ENCODE results near the gene ARHGAP10.

ARHGAP10 gene, protein sequence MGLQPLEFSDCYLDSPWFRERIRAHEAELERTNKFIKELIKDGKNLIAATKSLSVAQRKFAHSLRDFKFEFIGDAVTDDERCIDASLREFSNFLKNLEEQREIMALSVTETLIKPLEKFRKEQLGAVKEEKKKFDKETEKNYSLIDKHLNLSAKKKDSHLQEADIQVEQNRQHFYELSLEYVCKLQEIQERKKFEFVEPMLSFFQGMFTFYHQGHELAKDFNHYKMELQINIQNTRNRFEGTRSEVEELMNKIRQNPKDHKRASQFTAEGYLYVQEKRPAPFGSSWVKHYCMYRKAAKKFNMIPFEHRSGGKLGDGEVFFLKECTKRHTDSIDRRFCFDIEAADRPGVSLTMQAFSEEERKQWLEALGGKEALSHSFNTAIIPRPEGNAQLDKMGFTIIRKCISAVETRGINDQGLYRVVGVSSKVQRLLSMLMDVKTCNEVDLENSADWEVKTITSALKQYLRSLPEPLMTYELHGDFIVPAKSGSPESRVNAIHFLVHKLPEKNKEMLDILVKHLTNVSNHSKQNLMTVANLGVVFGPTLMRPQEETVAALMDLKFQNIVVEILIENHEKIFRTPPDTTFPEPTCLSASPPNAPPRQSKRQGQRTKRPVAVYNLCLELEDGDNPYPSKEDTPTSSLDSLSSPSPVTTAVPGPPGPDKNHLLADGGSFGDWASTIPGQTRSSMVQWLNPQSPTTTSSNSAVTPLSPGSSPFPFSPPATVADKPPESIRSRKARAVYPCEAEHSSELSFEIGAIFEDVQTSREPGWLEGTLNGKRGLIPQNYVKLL

DNA sequence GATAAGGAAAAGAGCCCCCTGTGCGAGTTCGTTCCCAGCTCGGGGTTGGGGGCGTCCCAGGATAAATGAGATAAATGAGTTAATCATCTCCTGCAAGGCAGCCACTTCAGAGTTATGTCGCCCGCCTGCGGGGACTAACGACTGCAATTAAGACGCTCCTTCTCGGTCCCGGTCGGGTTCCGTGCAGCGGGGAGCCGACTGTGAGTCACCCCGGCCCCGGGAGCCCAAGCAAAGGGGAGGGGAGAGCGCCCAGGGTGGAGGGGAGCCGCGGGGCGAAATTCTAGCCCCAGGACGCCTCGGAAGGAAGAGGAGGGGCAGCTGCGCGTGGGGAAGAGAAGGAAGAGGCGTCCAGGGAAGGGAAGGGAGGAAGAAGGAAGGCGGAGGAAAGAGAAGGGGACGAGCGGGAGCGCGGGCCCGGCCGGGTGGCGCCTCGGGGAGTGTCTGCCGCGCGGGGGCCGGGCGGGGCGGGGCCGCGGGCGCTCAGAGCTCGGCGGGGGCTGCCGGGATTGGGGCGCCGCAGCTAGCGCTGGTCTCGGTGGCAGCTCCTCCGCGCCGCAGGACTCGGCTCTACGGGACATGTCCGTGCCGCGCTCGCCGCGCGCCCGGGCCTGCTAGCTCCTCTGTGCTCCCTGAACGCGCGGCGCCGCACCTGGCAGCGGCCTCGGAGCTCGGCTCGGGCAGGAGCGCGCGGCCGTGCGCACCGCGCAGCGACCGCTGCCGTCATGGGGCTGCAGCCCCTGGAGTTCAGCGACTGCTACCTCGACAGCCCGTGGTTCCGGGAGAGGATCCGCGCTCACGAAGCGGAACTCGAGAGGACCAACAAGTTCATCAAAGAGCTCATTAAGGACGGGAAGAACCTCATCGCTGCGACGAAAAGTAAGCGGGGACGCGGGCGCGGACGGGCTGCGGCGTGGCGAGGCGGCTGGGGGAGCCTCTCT, at the start of gene ARHGAP10:
ARHGAP10 (plus strand) TSS at position 509 of the 938 bp plus-strand sequence; CDS start at position 723, 214 bp downstream.
- no peak for DNase-seq (ENCODE audit: low read depth in 2 of 2)

DNA sequence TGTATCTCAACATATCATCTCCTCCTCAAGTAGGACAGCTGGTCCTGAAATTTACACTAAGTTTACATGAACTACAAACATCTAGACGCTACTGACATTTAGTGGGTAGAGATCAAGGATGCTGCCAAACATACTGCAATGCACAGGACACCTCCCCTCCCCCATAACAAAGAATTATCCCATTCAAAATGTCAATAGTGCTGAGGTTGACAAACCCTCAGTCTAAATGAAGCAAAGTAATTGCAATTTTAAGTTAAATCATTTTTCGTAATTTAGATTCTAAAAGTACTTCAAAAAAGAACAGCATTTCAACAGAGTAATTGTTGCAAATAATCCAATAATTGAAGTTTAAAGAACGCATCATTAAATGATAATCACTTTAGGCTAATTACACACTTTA, 49.1 kb upstream of the ARHGAP10 start:
- DNase-seq (ENCODE audit: low read depth in 2 of 2), result no peak

DNA sequence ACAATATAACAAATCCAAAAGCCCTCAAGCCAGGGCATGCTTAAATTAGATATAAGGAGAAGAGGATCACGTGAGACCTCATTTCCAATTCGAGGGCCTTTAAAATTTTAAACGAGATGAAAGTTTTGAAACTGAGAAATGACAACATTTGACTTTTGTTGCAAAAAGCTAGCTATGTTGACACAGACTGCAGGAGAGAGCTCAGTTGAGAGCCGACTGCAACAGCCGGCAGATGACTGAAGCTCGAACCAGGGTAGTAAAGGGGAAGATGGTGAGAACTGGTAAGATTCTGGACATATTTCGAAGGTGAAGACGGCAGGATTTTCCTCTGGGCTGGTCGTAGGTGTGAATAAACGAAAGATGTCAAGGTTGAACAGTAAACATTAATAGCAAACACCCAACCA, 48.7 kb upstream of the ARHGAP10 start:
- no peak for DNase-seq (ENCODE audit: low read depth in 2 of 2)

DNA sequence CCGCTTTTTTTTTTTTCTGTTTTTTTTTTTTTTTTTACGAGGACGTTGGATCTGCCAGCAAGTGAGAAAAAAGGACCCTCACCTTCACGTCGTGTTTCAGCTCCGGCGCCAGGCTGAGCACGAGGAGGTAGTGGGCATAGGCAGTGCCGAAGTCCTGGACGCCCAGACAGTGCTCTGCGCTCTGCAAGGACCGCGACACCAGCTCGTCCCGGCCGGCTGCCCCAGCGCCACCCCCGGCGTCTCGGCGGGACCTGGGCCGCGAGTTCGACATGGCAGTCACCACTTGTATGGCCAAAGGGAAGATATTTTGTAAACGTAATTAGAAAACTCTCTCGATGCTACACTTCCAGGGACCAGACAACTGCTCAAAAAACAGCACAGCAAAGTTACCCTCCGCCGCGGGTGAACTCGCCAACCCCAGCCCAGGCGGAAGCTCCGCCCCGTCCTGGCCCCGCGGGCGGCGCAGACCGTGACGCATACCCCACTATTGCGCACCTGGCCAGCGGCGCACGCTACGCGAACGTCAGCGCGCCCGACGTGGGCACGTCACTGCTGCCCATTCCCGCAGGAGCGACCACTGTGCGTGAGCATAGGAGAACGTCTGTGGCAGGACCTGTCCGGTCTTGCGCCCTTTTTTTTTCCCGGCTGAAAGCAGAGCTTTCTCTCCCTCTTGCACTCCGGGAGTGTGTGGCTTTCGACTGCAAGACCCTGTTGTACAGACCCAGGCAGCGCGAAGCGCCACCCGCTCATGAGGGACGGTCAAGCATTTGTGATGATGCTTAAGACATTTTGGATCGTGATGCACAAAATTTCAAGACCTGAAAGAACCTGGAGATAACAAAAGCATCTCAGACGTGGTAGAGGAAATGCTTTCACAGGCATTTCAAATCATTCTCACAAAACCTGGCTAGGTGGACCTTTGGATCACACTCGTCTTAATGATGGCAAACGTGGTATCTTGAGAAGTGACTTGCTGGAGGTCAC, 47.9 kb upstream of the ARHGAP10 start, which contains the start of gene PRMT9:
PRMT9 (minus strand) TSS at position 447 of the 984 bp plus-strand sequence; CDS start at position 271, 176 bp downstream.
- DNase-seq (ENCODE audit: low read depth in 2 of 2), result peak; percentile 60 to 65

DNA sequence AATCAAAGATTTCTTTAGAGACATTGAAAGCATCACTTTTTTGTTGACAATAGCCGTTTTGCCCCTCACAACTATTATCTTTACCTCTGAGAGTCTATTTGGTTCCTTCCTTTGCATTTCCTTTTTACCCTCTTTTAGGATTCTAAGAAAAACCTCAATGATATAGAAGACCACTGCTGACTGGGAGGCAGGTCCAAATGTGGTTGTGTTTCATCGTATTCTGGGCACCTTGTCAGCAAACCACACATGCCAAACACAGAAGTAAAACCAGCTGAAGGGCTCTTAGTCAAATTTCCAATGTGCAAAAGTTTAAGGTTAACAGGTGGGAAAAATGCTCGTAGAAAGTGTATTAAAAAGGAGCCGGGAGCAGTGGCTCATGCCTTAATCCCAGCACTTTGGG, 42.8 kb upstream of the ARHGAP10 start:
- no peak for DNase-seq (ENCODE audit: low read depth in 2 of 2)

DNA sequence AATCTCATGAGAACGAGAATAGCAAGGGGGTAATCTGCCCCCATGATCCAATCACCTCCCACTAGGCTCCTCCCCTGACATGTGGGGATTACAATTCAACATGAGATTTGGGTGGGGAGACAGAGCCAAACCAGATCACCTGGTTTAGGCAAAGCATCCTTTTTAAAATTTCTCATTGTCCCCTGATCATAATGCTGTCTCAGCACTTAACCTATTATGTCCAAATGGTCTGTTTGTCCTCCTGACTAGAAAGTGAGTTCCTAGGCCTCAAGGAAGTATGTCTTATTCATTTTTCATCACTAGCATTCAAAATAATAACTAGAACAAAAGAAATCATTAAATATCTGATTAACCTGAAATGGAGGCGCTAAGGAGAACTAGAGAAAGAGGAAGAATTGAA, 40.1 kb upstream of the ARHGAP10 start:
- DNase-seq (ENCODE audit: low read depth in 2 of 2), result no peak

DNA sequence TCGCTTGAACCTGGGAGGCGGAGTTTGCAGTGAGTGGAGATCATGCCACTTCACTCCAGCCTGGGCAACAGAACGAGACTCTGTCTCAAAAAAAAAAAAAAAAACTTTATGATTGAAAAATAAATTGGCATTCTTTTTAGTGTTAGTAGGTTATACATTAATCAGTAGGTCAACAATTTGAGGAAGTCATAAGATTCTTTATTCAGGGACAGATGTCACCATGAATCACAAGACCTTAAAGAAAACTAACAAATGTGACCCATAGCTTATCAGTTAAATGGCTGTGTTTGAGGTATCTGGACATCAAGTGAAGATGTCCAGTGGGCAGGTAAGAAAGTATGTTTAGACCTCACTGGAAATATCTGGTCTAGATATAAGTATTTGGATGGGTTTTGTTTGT, 38.7 kb upstream of the ARHGAP10 start:
- DNase-seq (ENCODE audit: low read depth in 2 of 2), result no peak

DNA sequence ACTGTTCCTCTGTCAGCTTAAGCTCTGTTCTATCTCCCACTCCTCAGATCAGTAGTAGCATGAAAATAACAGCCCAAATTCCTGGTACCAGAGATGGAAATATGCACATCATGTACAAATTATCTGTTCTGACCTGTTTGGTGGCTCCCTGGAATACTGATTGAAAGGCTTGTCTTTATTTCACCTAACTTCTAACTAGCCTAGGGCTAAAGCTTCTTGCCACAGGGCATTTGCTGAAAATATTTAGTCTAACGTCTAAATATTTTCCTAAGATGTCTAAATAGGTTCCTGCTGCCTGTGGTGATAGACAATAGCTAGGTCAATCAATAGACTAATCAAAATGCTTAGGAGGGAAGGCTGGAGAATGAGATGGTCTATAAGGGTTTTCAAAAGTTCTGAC, 35.0 kb upstream of the ARHGAP10 start:
- DNase-seq (ENCODE audit: low read depth in 2 of 2), result no peak

DNA sequence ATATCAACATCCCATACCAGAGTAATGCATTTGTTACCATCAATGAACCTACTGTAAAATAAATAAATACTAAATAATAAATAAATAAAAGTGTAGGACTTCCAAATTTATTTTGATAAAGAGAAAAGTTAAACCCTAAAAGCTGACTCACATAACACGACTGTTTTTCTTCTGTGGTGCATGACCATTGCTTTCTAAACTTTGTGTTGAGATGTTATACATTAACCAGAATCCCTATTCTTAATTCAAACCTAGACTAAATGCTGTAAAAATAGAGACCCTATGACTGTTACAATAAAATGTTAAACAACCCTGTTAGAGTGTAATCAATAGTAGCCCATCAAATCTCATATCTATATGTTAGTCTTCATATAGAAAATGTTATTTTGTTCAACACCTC, 27.0 kb upstream of the ARHGAP10 start:
- DNase-seq (ENCODE audit: low read depth in 2 of 2), result no peak

DNA sequence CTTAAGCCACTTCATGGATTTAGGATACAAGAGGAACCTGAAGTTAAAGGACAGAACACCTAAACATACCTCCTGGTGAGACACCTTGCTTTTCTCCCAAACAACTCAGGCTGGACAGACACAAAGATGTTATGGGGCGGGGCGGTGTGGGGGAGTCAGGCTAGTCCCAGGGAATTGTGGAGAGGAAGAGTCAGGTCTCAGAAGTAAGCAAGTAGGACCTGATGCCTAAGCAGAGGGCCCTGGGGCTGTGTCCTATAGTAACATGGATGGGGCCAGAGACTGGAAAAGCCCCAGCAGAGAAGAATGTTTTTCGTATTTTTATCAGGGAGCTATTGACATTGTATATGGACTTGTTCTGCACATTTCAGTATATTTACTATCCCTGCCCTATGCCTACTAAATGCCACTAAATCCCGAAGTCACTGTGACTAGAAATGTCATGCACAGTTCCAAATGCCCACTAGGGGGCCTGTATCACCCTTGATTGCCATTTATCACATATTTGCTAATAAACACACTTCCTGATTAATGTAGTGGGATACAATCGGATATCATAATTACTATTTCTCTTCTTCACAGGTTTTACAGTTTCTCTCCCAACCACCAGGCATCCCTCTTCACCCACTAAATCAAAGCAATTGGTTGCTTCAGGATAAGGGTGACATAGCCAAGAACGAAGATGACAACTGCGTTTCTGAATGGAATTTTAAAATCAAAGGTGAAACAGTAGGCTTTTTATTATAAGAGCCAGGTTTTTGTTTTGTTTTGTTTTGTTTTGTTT, 23.8 kb upstream of the ARHGAP10 start:
- no peak for DNase-seq (ENCODE audit: low read depth in 2 of 2)

DNA sequence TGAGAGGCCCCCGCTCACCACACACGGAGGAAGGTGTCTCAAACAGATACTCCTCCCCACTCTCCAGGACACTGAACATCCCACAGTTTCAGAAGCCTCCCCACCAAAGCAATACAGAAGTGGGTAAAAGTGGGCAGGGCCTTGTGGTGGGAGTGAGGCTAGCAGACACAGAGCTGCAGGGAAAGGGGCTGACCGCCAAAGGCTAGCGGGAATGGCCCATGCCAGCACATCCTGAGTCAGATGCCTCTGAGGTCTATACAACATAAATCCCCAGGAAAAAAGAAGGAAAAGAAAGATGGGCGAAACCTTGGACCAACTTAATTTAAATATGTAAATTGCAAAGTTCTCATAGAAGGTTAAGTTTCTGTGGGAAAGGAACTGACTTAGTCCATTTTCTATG, 21.9 kb upstream of the ARHGAP10 start:
- no peak for DNase-seq (ENCODE audit: low read depth in 2 of 2)

DNA sequence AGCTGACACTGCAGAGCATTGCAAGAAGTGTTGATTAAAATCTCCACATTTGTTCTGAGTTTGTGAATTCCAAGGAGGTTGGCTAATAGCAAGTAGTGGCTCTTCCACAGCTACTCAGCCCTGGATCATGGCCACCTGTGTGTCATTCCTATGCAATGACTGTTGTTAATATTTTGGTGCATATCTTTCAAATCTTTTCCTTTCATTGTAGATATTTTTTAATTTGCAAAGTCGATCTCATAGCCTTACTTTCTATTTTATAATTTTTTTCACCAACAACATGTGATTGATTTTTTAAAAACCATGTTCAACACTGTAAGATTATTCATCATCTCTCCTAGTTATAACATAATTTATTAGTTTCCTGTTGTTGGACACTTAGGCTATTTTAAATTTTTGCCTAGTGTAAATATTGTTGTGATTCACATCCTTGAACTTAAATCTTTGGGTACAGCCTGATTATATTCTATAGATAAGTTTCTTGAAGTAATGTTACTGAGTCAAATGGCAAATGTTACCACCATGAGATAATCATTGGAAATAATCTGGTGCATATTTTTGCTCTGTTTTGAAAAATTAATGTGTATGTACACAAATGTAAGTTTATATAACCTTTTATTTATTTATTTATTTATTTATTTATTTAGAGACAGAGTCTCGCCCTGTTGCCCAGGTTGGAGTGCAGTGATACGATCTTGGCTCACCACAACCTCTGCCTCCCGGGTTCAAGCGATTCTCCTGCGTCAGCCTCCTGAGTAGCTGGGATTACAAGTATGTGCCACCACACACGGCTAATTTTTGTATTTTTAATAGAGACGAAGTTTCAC, 17.1 kb upstream of the ARHGAP10 start:
- DNase-seq (ENCODE audit: low read depth in 2 of 2), result peak; percentile 85

DNA sequence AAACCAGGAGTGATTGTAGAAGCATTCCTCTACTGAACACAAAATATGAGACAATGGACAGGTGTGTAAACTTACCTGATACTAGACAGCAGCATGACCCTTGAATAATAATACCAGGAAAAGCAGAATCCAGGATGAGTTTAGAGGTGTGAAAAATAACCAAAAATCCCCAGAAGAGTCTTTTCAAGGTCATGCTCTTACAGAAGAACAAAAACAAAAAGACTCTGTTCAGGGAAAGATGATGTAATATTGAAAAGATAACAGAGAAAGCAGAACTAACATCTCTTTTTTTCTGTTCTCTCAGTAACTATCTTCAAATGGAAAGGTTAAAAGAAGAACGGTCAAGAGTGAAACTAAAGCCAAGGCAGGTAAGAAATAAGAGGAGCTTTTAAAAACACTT, 14.0 kb upstream of the ARHGAP10 start:
- no peak for DNase-seq (ENCODE audit: low read depth in 2 of 2)

DNA sequence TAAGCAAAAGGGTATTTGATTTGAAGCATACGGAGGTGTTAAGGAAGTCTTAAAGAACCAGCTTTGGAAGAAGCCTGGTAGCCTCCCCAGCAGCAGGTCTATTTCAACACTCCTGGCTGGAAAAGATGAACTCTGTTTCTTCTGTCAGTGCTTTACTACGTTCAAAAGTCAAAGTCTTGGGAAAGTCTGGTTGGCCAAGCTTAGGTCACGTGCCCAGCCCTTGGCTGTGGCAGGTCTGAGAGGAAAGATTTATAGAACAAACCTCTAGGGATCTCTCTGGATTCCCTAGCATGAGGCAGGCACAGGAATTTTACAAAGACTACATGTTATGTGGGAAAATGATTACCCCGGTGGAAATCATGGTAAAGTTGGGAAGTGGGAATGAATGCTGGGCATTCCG, 8.6 kb upstream of the ARHGAP10 start:
- DNase-seq (ENCODE audit: low read depth in 2 of 2), result no peak

DNA sequence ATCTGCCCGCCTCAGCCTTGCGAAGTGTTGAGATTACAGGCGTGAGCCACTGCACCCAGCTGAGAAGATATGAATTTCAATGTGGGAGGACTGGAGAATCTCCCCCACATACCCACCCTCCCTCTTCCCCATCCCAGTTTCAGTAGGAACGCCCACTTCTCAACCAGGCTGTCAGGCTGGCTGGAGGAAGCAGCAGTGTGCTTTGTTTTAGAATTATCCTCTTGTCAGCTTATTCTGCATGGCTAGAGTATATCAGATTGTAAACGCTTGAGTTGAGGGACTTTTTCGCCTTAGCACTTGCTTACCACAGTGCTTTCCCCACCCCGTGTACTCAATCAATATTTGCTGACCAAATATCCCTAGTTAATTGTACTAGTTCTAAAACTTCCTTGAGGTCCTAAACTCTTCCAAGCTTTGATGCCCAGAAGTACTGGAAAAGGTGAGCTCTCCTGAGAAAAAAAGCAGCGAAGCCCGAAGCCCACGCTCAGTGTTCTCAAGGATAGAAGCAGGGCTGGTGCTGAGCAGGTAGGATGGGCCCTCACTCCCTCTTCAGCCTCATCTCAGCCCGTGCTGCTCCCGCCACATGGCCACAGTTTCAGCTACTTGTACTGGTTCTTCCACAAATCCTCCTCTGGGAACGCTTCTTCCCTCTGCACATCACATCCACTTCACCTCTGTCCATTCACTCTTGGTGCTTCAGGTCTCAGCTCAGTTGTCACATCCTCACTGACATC, 7.3 kb upstream of the ARHGAP10 start:
- DNase-seq (ENCODE audit: low read depth in 2 of 2), result no peak

DNA sequence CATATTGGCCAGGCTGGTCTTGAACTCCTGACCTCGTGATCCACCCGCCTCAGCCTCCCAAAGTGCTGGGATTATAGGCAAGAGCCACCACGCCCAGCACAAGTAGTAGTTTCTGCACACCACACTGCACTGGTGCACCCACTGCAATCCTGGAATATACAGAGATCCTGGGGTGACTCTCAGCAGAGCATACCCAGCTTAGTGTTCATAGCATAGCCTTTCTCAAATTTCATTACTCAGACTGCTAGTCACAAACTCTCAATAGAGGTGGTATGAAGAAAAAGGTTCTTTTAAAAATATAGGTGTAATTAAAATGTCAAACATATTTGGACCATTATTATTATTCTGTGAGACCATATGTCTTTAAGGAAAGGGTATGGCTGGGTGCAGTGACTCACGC, 6.2 kb upstream of the ARHGAP10 start:
- no peak for DNase-seq (ENCODE audit: low read depth in 2 of 2)

DNA sequence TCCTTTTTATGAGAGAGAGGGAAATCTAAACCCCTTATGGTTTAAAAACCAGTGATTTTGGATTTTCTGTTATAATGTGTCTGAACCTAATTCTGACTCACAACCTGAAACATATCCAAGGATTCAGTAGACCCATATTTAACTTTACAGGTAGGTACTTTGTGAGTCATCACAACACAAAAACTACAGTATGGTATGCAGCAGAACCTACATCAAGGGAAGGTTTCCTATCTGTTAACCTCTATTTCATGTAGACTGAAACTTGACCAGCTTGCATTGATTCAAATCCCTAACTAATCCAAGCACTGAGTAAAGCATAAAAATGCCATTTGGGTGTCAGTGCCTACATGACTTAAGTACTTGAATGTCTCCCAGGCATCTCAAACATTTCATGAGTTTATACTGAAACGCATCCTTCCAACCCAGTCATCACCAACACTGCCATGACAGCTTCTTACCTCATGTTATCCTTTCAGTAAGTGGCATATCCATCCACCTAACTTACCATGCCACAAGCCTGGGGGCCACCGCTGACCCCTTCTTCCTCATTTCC, 4.3 kb upstream of the ARHGAP10 start:
- no peak for DNase-seq (ENCODE audit: low read depth in 2 of 2)

DNA sequence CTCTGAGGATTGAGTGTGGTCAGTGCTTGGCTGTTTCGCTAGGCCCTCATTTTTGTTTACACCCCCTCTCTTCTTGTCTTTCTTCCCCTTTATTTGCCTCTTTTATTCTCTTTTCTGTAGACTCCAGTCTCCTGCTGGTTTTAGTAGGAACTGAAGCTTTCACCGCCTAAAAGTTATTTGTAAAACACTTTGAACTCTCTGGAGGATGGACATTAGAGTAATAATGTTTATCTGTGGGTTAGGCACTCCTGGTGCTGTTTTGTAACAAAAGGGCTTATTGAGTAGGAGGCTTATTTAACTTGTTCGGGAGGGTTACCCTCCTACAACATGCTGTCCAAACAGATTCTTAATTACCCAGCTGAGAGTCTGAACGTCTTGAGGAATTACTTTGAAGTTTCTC, 1.6 kb upstream of the ARHGAP10 start:
- DNase-seq (ENCODE audit: low read depth in 2 of 2), result no peak
